Prostate gland (tissue), 2 donors: ENCODE measurements around the gene MRFAP1. TPM values are rescaled to one million over a fixed set of nuclear protein-coding genes. Genes with fewer than 3 reads are reported as not detected.

Source experiments
- DNase-seq: peaks from one replicate; pipeline ENCODE4 v3.0.0-alpha.2; 2019; ENCODE audit warnings: low spot score
- H3K27ac ChIP-seq, 2 donors: fragments of 200-600 bp; sonication (generic); 2 replicates each; pipeline ENCODE4 v1.5.1; 2017 to 2019
- H3K27me3 ChIP-seq: fragments of 200-600 bp; sonication (generic); replicated peaks from 2 replicates; pipeline ENCODE4 v1.5.1; 2019; ENCODE audit not compliant: insufficient read depth
- H3K36me3 ChIP-seq, 2 donors: fragments of 200-600 bp; sonication (generic); 1 replicate in 1 of 2; 2 replicates in 1 of 2; pipeline versions ENCODE4 v1.5.1 to v1.8.1; 2017 to 2019
- H3K4me1 ChIP-seq: fragments of 200-600 bp; sonication (generic); replicated peaks from 2 replicates; pipeline ENCODE4 v1.5.1; 2019
- H3K4me3 ChIP-seq, 2 donors: fragments of 200-600 bp; sonication (generic); 2 replicates each; pipeline ENCODE4 v1.5.1; 2017 to 2019
- H3K9me3 ChIP-seq: fragments of 200-600 bp; sonication (generic); 2 replicates; pipeline ENCODE4 v1.5.1; 2017
- CTCF ChIP-seq, 4 experiments: fragments of 200-600 bp in 2 of 4; fragments of 450-650 bp in 2 of 4; sonication (generic) in 2 of 4; IDR thresholded peaks; 1 replicate in 3 of 4; 2 replicates in 1 of 4; pipeline ENCODE4 v1.5.1; 2016 to 2019; ENCODE audit warnings: antibody characterized with exemption in 4 of 4, mild to moderate bottlenecking in 2 of 4, moderate library complexity in 2 of 4
- POLR2A ChIP-seq: fragments of 450-650 bp; IDR thresholded peaks from one replicate; pipeline ENCODE4 v1.6.1; 2016; ENCODE audit warnings: antibody characterized with exemption, mild to moderate bottlenecking
- POLR2AphosphoS5 ChIP-seq: sonication (generic); formaldehyde crosslinking; IDR thresholded peaks from one replicate; pipeline ENCODE4 v1.6.1; 2017; ENCODE audit warnings: antibody characterized with exemption
- WGBS: methylation state at CpG from one replicate; pipeline ENCODE4 v1.1.5; 2018; 5-methylcytosine and 5-hydroxymethylcytosine counted together
- intact Hi-C: fragments of 100-400 bp; cut with DNase I; formaldehyde crosslinking; loops from one replicate; pipeline ENCODE4 v1.14.2; 2022
- total RNA-seq, 2 donors: library from RNA; depleted of rRNA; stranded (reverse); fragments of >200 nt; gene quantifications; one replicate each; pipeline ENCODE4 v1.1.0, GENCODE V29; 2016

The MRFAP1 gene
- total RNA-seq, 2 donors from 2014 or later = 256 to 298 TPM

- Histone ChIP-seq H3K27me3 (no peaks in the 10 kb centered on the region), H3K27ac (no peak overlapping the region), H3K36me3 (peaks cover 6 to 9% of the 10 kb centered on the region in 2 donors), H3K9me3 (no peaks in the 10 kb centered on the region), H3K4me3 (no peak overlapping the region), H3K4me1 (no peaks in the 10 kb centered on the region)
- DNase-seq = no peak
- 95% methylated on average over 2 of the region's 2 CpGs for WGBS
- TF ChIP-seq CTCF (IDR thresholded peaks at IDR 0.05) (no peak), POLR2A (no peak), POLR2AphosphoS5 (no peak)
- intact Hi-C loops = no loop called here
Measured at GRCh38 chr4:6605605-6606004, 34.9 kb upstream of the MRFAP1 start.

GRCh38 chr4:6606465-6607235 is 33.8 kb upstream of the MRFAP1 start:
- no peaks in the 10 kb centered on the region for H3K27me3 ChIP-seq
- TF ChIP-seq POLR2AphosphoS5 (no peak), POLR2A (no peak), CTCF (IDR thresholded peaks at IDR 0.05) (no peak)
- intact Hi-C loops = no loop called here
- H3K9me3 ChIP-seq = no peaks in the 10 kb centered on the region
- no peak for DNase-seq
- H3K27ac ChIP-seq = no peak overlapping the region
- peaks cover 6 to 17% of the 10 kb centered on the region in 2 donors for H3K36me3 ChIP-seq
- H3K4me3 ChIP-seq = no peak overlapping the region
- 84% methylated on average over 10 of the region's 10 CpGs for WGBS
- H3K4me1 ChIP-seq = no peaks in the 10 kb centered on the region

GRCh38 chr4:6607368-6608055 is 33.0 kb upstream of the MRFAP1 start:
- Histone ChIP-seq H3K4me3 (no peak overlapping the region), H3K36me3 (peaks cover 6 to 20% of the 10 kb centered on the region in 2 donors), H3K27ac (no peak overlapping the region), H3K27me3 (no peaks in the 10 kb centered on the region), H3K9me3 (no peaks in the 10 kb centered on the region), H3K4me1 (no peaks in the 10 kb centered on the region)
- intact Hi-C loops = no loop called here
- no peak for DNase-seq
- TF ChIP-seq CTCF (IDR thresholded peaks at IDR 0.05) (no peak), POLR2A (no peak), POLR2AphosphoS5 (no peak)
- WGBS = 94% methylated on average over 13 of the region's 13 CpGs

GRCh38 chr4:6608758-6609414 is 31.6 kb upstream of the MRFAP1 start:
- Histone ChIP-seq H3K4me3 (no peak overlapping the region), H3K4me1 (no peaks in the 10 kb centered on the region), H3K27ac (no peak overlapping the region), H3K9me3 (no peaks in the 10 kb centered on the region), H3K36me3 (peaks cover 6 to 20% of the 10 kb centered on the region in 2 donors), H3K27me3 (no peaks in the 10 kb centered on the region)
- intact Hi-C loops = no loop called here
- 83% methylated on average over 28 of the region's 28 CpGs for WGBS
- TF ChIP-seq POLR2AphosphoS5 (no peak), CTCF (IDR thresholded peaks at IDR 0.05) (no peak), POLR2A (no peak)
- DNase-seq = no peak
